Measurements from ENCODE around the gene PCOLCE2.

PCOLCE2 gene

GRCh38 chr3:142819179-142819578 lies 69.7 kb downstream of the PCOLCE2 start:
- Histone ChIP-seq H3K27me3 (ENCODE audit: low read depth, low read length) (no peaks in the 10 kb centered on the region; the same call in 1 of the 2 replicates), H3K4me2 (ENCODE audit: low read length) (no peak overlapping the region), H4K20me1 (ENCODE audit: insufficient read depth, low read length) (no peaks in the 10 kb centered on the region), H3K36me3 (replicated peaks; ENCODE audit: low read depth, low read length) (no peaks in the 10 kb centered on the region), H3K9ac (ENCODE audit: low read length) (no peak overlapping the region), H2AFZ (ENCODE audit: low read depth, low read length) (no peak overlapping the region), H3K79me2 (ENCODE audit: low read length) (no peaks in the 10 kb centered on the region), H3K9me3 (ENCODE audit: insufficient read depth, low read length) (no peaks in the 10 kb centered on the region), H3K27ac (ENCODE audit: low read length) (no peak overlapping the region), H3K4me3 (ENCODE audit: low read length) (no peak overlapping the region), H3K4me1 (ENCODE audit: low read length) (no peaks in the 10 kb centered on the region)
- TF ChIP-seq EZH2phosphoT487 (IDR thresholded peaks at IDR 0.05; ENCODE audit: low read depth) (no peak), CTCF (IDR thresholded peaks at IDR 0.05; ENCODE audit: low read depth, low read length) (no peak)

GRCh38 chr3:142818651-142819050 lies 70.2 kb downstream of the PCOLCE2 start:
- no peaks in the 10 kb centered on the region for H3K79me2 ChIP-seq (ENCODE audit: low read length)
- no peak overlapping the region for H2AFZ ChIP-seq (ENCODE audit: low read depth, low read length)
- no peak for TF ChIP-seq CTCF (IDR thresholded peaks at IDR 0.05; ENCODE audit: low read depth, low read length)
- TF ChIP-seq EZH2phosphoT487 (IDR thresholded peaks at IDR 0.05; ENCODE audit: low read depth): no peak
- no peak overlapping the region for H3K27ac ChIP-seq (ENCODE audit: low read length)
- no peak overlapping the region for H3K4me2 ChIP-seq (ENCODE audit: low read length)
- H3K4me3 ChIP-seq (ENCODE audit: low read length): no peak overlapping the region
- H3K36me3 ChIP-seq (replicated peaks; ENCODE audit: low read depth, low read length): no peaks in the 10 kb centered on the region
- H3K4me1 ChIP-seq (ENCODE audit: low read length): no peaks in the 10 kb centered on the region
- no peaks in the 10 kb centered on the region for H4K20me1 ChIP-seq (ENCODE audit: insufficient read depth, low read length)
- no peaks in the 10 kb centered on the region for H3K9me3 ChIP-seq (ENCODE audit: insufficient read depth, low read length)
- H3K9ac ChIP-seq (ENCODE audit: low read length): no peak overlapping the region
- no peaks in the 10 kb centered on the region; the same call in 1 of the 2 replicates for H3K27me3 ChIP-seq (ENCODE audit: low read depth, low read length)

- H3K27ac ChIP-seq (ENCODE audit: low read length): no peak overlapping the region
- H3K27me3 ChIP-seq (ENCODE audit: low read depth, low read length): no peaks in the 10 kb centered on the region; the same call in 1 of the 2 replicates
- no peak for TF ChIP-seq CTCF (IDR thresholded peaks at IDR 0.05; ENCODE audit: low read depth, low read length)
- no peak for TF ChIP-seq EZH2phosphoT487 (IDR thresholded peaks at IDR 0.05; ENCODE audit: low read depth)
- H3K4me3 ChIP-seq (ENCODE audit: low read length): no peak overlapping the region
- H3K79me2 ChIP-seq (ENCODE audit: low read length): no peaks in the 10 kb centered on the region
- H4K20me1 ChIP-seq (ENCODE audit: insufficient read depth, low read length): no peaks in the 10 kb centered on the region
- no peaks in the 10 kb centered on the region for H3K4me1 ChIP-seq (ENCODE audit: low read length)
- no peak overlapping the region for H2AFZ ChIP-seq (ENCODE audit: low read depth, low read length)
- no peaks in the 10 kb centered on the region for H3K36me3 ChIP-seq (replicated peaks; ENCODE audit: low read depth, low read length)
- H3K9ac ChIP-seq (ENCODE audit: low read length): no peak overlapping the region
- H3K9me3 ChIP-seq (ENCODE audit: insufficient read depth, low read length): no peaks in the 10 kb centered on the region
- H3K4me2 ChIP-seq (ENCODE audit: low read length): no peak overlapping the region
These were observed 71.0 kb downstream of the PCOLCE2 start for GRCh38 chr3:142817897-142818296.

GRCh38 chr3:142817356-142817755 lies 71.5 kb downstream of the PCOLCE2 start:
- H3K9me3 ChIP-seq (ENCODE audit: insufficient read depth, low read length): no peaks in the 10 kb centered on the region
- H3K27me3 ChIP-seq (ENCODE audit: low read depth, low read length): no peaks in the 10 kb centered on the region; the same call in 1 of the 2 replicates
- H3K27ac ChIP-seq (ENCODE audit: low read length): no peak overlapping the region
- H3K36me3 ChIP-seq (replicated peaks; ENCODE audit: low read depth, low read length): no peaks in the 10 kb centered on the region
- H4K20me1 ChIP-seq (ENCODE audit: insufficient read depth, low read length): no peaks in the 10 kb centered on the region
- no peak overlapping the region for H3K9ac ChIP-seq (ENCODE audit: low read length)
- H3K4me1 ChIP-seq (ENCODE audit: low read length): no peaks in the 10 kb centered on the region
- no peak overlapping the region for H3K4me3 ChIP-seq (ENCODE audit: low read length)
- H2AFZ ChIP-seq (ENCODE audit: low read depth, low read length): no peak overlapping the region
- TF ChIP-seq EZH2phosphoT487 (IDR thresholded peaks at IDR 0.05; ENCODE audit: low read depth) (no peak), CTCF (IDR thresholded peaks at IDR 0.05; ENCODE audit: low read depth, low read length) (no peak)
- no peak overlapping the region for H3K4me2 ChIP-seq (ENCODE audit: low read length)
- H3K79me2 ChIP-seq (ENCODE audit: low read length): no peaks in the 10 kb centered on the region

All from OCI-LY3 (cell line).